HUES48 (cell line): Measurements from ENCODE around the gene TMEM213.
A peak's percentile ranks its signal among the peaks of the same experiment; 100 is the strongest.

Experiments used
- H3K27ac ChIP-seq: one replicate; pipeline ENCODE4 v1.7.0; 2013; ENCODE audit warnings: low read depth, low read length, inconsistent platforms
- H3K27me3 ChIP-seq: 2 replicates; pipeline ENCODE4 v1.6.1; 2013; ENCODE audit warnings: mild to moderate bottlenecking, low read length; ENCODE audit not compliant: control insufficient read depth, insufficient read depth
- H3K36me3 ChIP-seq: 2 replicates; pipeline ENCODE4 v1.6.1; 2013; ENCODE audit warnings: low read length; ENCODE audit not compliant: control insufficient read depth, insufficient read depth
- H3K4me1 ChIP-seq: 2 replicates; pipeline ENCODE4 v1.6.1; 2013; ENCODE audit warnings: mild to moderate bottlenecking, low read length; ENCODE audit not compliant: control insufficient read depth, insufficient read depth
- H3K4me3 ChIP-seq: 2 replicates; pipeline ENCODE4 v1.5.1; 2013; ENCODE audit warnings: mild to moderate bottlenecking, low read depth, low read length
- H3K9ac ChIP-seq: 2 replicates; pipeline ENCODE4 v1.6.1; 2013; ENCODE audit warnings: mild to moderate bottlenecking, low read depth, low read length, moderate library complexity
- H3K9me3 ChIP-seq: 2 replicates; pipeline ENCODE4 v1.6.1; 2013; ENCODE audit warnings: low read length; ENCODE audit not compliant: control insufficient read depth, insufficient read depth

The TMEM213 gene

DNA sequence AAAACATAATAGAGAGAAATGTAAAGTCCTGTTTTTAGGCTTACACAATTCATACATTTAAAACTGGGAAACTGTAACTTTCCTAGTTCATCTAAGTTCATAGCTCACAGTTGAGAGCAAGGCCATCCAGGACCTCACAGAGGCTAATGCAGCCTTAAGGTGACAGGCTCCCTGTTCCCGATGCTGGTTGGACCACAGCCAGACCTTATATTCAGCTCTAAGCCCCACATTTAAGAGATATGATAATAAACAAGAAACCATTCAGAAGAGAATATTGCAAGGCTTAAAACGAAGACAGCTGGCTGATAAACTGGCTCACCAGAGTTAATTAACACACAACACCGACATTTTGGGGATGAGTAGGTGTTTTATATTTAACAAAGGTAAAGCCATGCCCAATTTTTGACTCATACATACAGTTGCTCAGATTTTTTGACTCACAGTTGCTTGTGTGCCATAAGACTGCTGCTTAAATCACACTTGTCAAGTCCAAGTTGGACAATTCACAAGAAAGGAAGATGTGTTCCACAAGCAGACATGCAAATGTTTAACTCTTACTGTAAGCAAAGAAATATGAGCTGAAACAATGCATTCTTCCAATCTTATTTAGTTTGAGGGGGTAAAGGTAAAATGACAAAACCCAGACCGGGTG, 41.1 kb upstream of the TMEM213 start:
- no peak overlapping the region for H3K4me3 ChIP-seq
- H3K4me1 ChIP-seq: peaks cover 30% of the 10 kb centered on the region
- no peaks in the 10 kb centered on the region for H3K36me3 ChIP-seq
- no peak overlapping the region for H3K9ac ChIP-seq
- no peak overlapping the region for H3K27ac ChIP-seq
- H3K27me3 ChIP-seq: no peaks in the 10 kb centered on the region
- H3K9me3 ChIP-seq: no peaks in the 10 kb centered on the region

DNA sequence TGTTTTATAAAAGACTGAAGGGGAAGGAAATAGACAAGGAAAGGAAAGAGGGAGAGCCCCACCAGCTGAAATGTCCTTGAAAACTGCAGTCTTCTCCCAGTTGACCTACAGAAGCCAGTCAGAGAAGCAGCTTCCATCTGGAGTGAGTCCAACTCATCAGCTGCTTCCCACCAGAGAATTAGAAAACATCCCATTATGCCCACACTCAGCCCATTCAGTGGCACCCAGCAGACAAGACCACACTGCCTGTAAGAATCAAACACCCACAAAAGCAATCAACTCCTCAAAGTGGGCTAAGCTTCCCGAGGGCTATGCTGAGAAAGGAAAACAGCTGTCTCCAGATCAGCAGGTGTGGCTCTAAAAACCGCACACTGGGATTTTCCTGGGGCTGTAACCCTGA, 29.6 kb upstream of the TMEM213 start:
- H3K9ac ChIP-seq: no peak overlapping the region
- peaks cover 5% of the 10 kb centered on the region; the same call in 1 of the 2 replicates for H3K27me3 ChIP-seq
- H3K4me3 ChIP-seq: no peak overlapping the region
- H3K36me3 ChIP-seq: no peaks in the 10 kb centered on the region
- H3K4me1 ChIP-seq: peaks cover 3% of the 10 kb centered on the region
- H3K27ac ChIP-seq: no peak overlapping the region
- no peaks in the 10 kb centered on the region for H3K9me3 ChIP-seq

DNA sequence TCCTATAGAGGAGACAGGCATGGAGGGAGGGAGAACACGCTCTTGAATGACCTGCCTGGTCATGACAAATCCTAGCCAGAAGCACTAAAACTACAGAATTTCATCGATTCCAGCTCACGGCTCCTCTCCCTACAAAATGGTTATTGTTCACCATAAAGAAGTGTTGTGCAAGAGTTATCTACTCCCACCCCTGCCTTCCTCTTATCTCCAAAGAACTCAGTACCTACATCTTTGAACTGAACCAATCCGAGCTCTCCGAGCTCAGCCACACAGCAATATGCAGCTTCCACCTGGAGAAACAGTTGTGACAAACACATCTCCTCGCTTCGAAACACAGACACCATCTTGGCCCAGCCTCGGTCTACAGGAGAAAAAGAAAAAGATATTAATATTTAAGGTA, 26.9 kb upstream of the TMEM213 start:
- Histone ChIP-seq H3K27ac (no peak overlapping the region), H3K9me3 (no peaks in the 10 kb centered on the region), H3K36me3 (no peaks in the 10 kb centered on the region), H3K4me1 (peaks cover 12% of the 10 kb centered on the region), H3K27me3 (peaks cover 5% of the 10 kb centered on the region; the same call in 1 of the 2 replicates), H3K4me3 (no peak overlapping the region), H3K9ac (no peak overlapping the region)

DNA sequence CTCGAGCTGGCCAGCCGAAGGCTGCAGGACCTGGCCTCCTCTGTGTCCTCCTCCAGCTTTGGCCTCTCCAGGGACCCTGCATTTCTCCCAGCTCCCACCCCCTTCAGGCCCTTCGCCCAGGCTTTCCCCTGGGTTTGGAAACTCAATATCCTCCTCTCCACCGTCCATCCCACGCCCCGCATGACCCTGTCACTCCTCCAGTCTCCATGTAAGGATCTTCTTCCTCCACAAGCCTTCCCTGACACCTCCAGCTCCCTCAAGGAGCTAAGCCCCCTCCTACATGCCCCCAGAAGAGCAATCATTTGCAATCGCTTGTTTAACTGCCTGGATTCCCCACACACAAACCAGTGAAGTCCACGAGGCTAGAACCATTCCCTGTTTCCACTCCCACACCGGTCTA, 24.6 kb upstream of the TMEM213 start:
- no peak overlapping the region for H3K27ac ChIP-seq
- no peaks in the 10 kb centered on the region for H3K9me3 ChIP-seq
- peaks cover 5% of the 10 kb centered on the region; the same call in 1 of the 2 replicates for H3K27me3 ChIP-seq
- peaks cover 12% of the 10 kb centered on the region for H3K4me1 ChIP-seq
- peak overlapping the region; percentile 22; the same call in 1 of the 2 replicates for H3K4me3 ChIP-seq
- H3K9ac ChIP-seq: no peak overlapping the region
- no peaks in the 10 kb centered on the region for H3K36me3 ChIP-seq

DNA sequence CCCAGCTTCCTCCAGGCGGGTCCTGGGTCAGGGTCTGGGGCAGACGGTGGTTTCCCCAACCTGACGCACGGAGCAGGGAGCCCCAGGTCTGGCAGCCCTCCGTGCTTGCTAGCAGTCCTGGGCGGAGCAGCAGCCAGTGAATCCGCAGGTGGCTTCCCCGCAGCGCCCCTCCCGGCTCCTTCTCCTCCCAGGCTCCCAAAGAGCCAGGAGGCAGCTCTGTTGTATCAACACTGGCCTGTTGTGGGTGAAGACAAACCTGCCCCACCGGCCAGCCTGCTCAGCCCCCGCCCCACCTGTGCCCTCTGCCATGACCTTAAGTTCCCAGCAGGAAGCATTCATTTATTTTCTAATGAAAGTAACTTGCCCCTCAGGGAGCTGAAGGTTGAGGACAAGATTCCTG, 24.0 kb upstream of the TMEM213 start:
- no peak overlapping the region for H3K9ac ChIP-seq
- no peaks in the 10 kb centered on the region for H3K9me3 ChIP-seq
- H3K4me3 ChIP-seq: peak overlapping the region; percentile 22; the same call in 1 of the 2 replicates
- H3K36me3 ChIP-seq: no peaks in the 10 kb centered on the region
- H3K4me1 ChIP-seq: peaks cover 12% of the 10 kb centered on the region
- peak overlapping the region; percentile 47 for H3K27ac ChIP-seq
- peaks cover 5% of the 10 kb centered on the region; the same call in 1 of the 2 replicates for H3K27me3 ChIP-seq

DNA sequence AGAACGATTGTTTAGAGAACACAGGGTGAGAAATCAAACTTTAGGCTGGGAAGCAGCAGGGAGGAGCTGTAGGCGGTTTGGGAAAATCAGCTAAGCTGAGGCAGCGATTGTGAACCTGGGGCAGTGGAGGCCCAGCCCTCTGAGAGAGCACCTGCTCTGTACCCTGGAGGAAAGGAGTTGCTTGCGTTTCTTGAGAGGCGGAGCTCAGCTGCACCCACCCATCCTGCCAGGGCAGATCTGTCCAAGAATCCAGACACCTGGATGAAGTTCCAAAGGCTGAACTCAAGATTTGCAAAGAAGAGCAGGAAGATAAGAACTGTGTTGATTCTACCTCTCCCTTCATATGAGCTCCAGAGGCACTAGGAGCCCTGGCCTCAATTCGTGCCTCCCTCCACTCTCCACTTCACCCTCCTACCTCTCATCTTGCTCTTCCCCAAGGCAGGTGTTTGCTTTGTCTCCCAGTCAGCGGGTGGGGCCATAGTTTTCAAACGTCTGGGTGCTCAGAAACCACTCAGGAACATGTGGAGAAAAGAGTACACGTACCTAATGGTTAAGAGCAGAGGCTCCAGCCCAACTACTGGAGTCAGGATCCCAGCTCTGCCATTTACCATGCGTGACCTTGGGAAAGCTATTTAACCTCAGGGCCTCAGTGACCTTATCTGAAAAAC, 21.5 kb upstream of the TMEM213 start:
- Histone ChIP-seq H3K4me3 (no peak overlapping the region), H3K27ac (no peak overlapping the region), H3K4me1 (peaks cover 12% of the 10 kb centered on the region), H3K27me3 (peaks cover 5% of the 10 kb centered on the region; the same call in 1 of the 2 replicates), H3K9ac (no peak overlapping the region), H3K36me3 (no peaks in the 10 kb centered on the region), H3K9me3 (no peaks in the 10 kb centered on the region)

DNA sequence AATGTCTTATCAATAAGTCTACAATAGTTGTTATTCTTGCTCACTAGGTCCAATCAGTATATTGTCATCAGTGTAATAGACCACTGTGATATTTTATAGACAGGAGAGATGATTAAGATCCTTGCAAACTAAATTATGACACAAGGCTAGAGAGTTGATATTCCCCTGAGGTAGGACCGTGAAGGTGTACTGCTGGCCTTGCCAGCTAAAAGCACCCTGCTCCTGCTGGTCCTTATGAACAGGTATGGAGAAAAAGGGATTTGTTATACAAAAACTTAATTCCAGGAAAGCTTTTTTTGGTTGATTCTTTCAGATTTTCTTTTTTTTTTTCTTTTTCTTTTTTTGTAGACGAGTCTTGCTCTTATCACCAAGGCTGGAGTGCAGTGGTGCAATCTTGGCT, 16.8 kb upstream of the TMEM213 start:
- H3K9ac ChIP-seq: no peak overlapping the region
- H3K4me3 ChIP-seq: no peak overlapping the region
- no peaks in the 10 kb centered on the region for H3K27me3 ChIP-seq
- H3K9me3 ChIP-seq: no peaks in the 10 kb centered on the region
- no peaks in the 10 kb centered on the region for H3K36me3 ChIP-seq
- no peak overlapping the region for H3K27ac ChIP-seq
- no peaks in the 10 kb centered on the region for H3K4me1 ChIP-seq

DNA sequence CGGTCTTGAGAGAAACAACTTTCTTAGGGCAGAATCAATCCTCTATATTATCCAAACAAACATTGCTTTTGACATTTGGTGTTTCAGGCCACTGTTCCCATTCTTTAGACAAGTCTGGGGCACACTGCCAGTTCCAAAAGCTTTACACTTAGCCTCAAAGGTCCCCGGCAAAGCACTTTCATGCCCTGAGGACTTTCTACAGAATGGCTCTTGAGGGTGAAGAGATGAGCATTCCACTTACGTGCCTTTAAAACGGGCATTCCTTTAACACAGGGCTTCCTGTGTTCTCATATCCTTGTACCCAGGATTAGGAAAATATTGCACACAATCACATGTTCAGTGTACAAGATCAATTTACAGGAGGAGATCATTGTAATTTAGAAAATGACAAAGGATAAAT, 13.1 kb upstream of the TMEM213 start:
- H3K9me3 ChIP-seq: no peaks in the 10 kb centered on the region
- H3K4me3 ChIP-seq: no peak overlapping the region
- no peak overlapping the region for H3K9ac ChIP-seq
- H3K4me1 ChIP-seq: no peaks in the 10 kb centered on the region
- no peak overlapping the region for H3K27ac ChIP-seq
- H3K27me3 ChIP-seq: no peaks in the 10 kb centered on the region
- no peaks in the 10 kb centered on the region for H3K36me3 ChIP-seq

DNA sequence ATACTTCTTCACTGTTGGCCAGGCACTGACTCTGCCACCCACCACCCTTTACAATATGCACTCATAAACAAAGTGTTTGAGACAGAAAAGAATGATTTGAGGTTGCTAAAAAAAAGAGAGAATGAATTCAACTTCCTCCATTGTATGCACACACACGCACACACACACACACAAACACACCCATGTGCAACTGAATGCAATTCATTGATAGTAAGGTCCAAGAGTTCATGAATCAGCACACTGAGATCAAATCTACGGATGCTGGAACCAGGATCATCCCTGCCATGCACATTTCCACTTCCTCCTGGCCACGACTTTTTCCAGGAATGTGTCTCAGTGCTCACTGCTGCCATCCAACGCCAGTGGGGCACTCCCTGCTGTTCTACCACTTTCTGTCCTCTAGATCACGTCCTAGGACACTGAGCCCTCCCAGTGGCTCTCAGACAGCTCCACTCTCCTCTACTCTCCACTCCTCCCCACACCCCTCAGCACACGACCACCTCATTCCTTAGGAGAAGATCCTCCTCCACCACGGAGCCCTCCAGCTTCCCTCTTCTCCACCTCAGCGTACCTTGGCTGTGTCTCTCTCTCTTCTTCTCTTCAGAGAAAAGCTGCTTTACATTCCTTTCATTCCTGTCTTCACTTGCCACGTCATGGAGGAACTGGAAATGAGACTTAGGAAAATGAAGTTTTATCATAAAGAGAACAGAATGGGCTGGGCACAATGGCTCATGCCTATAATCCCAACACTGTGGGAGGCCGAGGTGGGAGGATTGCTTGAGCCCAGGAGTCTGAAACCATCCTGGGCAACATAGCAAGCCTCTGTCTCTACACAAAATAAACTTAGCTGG, 12.0 kb upstream of the TMEM213 start:
- no peak overlapping the region for H3K27ac ChIP-seq
- no peaks in the 10 kb centered on the region for H3K27me3 ChIP-seq
- H3K9ac ChIP-seq: no peak overlapping the region
- H3K36me3 ChIP-seq: no peaks in the 10 kb centered on the region
- no peaks in the 10 kb centered on the region for H3K9me3 ChIP-seq
- H3K4me3 ChIP-seq: no peak overlapping the region
- H3K4me1 ChIP-seq: no peaks in the 10 kb centered on the region

DNA sequence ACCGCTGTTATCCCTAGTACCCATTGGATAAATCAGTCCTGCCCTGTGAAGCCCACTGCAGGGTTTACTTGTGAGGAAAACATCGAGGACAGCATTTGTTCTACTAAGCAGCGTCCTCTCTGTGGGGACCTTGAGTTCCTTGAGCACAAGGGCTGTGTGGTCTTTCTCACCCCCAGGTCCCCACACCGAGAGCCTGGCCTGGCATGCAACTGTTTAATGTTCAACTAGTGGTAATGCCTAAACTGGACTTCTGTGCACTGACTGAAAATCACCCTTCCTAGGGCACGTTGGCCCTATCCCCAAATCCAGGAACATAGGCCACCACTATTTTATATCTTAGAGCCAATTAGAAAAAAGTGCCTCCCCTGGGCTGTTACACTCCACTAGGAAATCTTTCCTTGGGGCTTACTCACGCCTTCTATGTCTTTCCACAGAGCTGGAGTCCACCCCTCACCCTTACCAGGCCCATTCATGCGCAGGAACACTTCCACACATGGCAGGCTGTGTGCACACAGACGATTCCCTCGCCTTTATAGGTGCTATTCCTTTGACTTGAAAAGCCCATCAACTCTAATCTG, 1.7 kb upstream of the TMEM213 start:
- Histone ChIP-seq H3K27me3 (peaks cover 8% of the 10 kb centered on the region; the same call in 1 of the 2 replicates), H3K4me3 (no peak overlapping the region), H3K9ac (no peak overlapping the region), H3K36me3 (no peaks in the 10 kb centered on the region), H3K4me1 (peaks cover 21% of the 10 kb centered on the region), H3K9me3 (no peaks in the 10 kb centered on the region), H3K27ac (no peak overlapping the region)
